Stomach (tissue), 9 donors: ENCODE measurements around the gene ZNF532. TPM values are rescaled to one million over a fixed set of nuclear protein-coding genes. Genes with fewer than 3 reads are reported as not detected.

Experiments
- DNase-seq, 2 donors: peaks; one replicate each; pipeline versions ENCODE4 v3.0.0 to v3.0.0-alpha.2; 2013 to 2019
- H3K27ac ChIP-seq, 5 donors: fragments of 200-600 bp in 4 of 5; sonication (generic) in 4 of 5; one replicate each; pipeline ENCODE4 v1.5.1; 2013 to 2019; ENCODE audit warnings: mild to moderate bottlenecking in 1 of 5, moderate library complexity in 1 of 5
- H3K27me3 ChIP-seq, 3 donors: fragments of 200-600 bp; sonication (generic); one replicate each; pipeline ENCODE4 v1.5.1; 2017 to 2019; ENCODE audit warnings: mixed run types in 1 of 3
- H3K36me3 ChIP-seq, 4 donors: fragments of 200-600 bp; sonication (generic); 1 replicate in 3 of 4; 2 replicates in 1 of 4; pipeline ENCODE4 v1.5.1; 2016 to 2019
- H3K4me1 ChIP-seq, 4 donors: fragments of 200-600 bp; sonication (generic); one replicate each; pipeline ENCODE4 v1.5.1; 2016 to 2019
- H3K4me3 ChIP-seq, 4 donors: fragments of 200-600 bp; sonication (generic) in 3 of 4; one replicate each; pipeline ENCODE4 v1.5.1; 2016 to 2019; ENCODE audit warnings: mild to moderate bottlenecking in 1 of 4
- H3K9me3 ChIP-seq, 4 donors: fragments of 200-600 bp; sonication (generic); one replicate each; pipeline ENCODE4 v1.5.1; 2016 to 2019
- EP300 ChIP-seq: sonication (generic); formaldehyde crosslinking; IDR thresholded peaks from one replicate; pipeline ENCODE4 v1.6.1; 2017; ENCODE audit warnings: antibody characterized with exemption
- POLR2A ChIP-seq, 4 donors: fragments of 450-650 bp; IDR thresholded peaks; one replicate each; pipeline ENCODE4 v1.6.1; 2016; ENCODE audit warnings: antibody characterized with exemption in 4 of 4, control low read depth in 2 of 4, mild to moderate bottlenecking in 1 of 4, moderate library complexity in 1 of 4
- POLR2AphosphoS5 ChIP-seq, 3 donors: sonication (generic); formaldehyde crosslinking; IDR thresholded peaks; one replicate each; pipeline ENCODE4 v1.6.1; 2016; ENCODE audit warnings: antibody characterized with exemption in 3 of 3
- WGBS, 5 donors: extraction: QIAGEN DNeasy Blood & Tissue Kit in 3 of 5; methylation state at CpG; one replicate each; pipeline versions ENCODE4 v1.1.5 to v1.1.7; 2013 to 2018; 5-methylcytosine and 5-hydroxymethylcytosine counted together
- intact Hi-C: fragments of 100-400 bp; cut with DNase I; formaldehyde crosslinking; loops from one replicate; pipeline ENCODE4 v1.15.1; 2023; ENCODE audit warnings: low total_unique reads
- polyA plus RNA-seq, 3 donors: library from polyadenylated mRNA; stranded (reverse); fragments of 200-250 nt; gene quantifications; one replicate each; pipeline ENCODE4 v1.2.3, GENCODE V29; 2013
- total RNA-seq, 5 donors: library from RNA; depleted of rRNA; stranded (reverse); fragments of >200 nt; gene quantifications; one replicate each; pipeline versions ENCODE4 v1.1.0 to v1.2.3, GENCODE V29; 2014 to 2016
- TF ChIP-seq, protein P1 (sequence below), 7 experiments: fragments of 450-650 bp in 4 of 7; fragments of 200-600 bp in 3 of 7; sonication (generic) in 3 of 7; IDR thresholded peaks; one replicate each; pipeline ENCODE4 v1.5.1; 2016 to 2019; ENCODE audit warnings: antibody characterized with exemption in 7 of 7, control low read depth in 2 of 7, mild to moderate bottlenecking in 1 of 7
- donor health status: healthy with polysubstance abuse.
- donor health status: Bipolar disorder and iron deficiency.
- donor health status: healthy.

Gene ZNF532
- total and polyA plus RNA-seq, 8 donors = 2.9 to 53.7 (median 18.4) TPM

DNA sequence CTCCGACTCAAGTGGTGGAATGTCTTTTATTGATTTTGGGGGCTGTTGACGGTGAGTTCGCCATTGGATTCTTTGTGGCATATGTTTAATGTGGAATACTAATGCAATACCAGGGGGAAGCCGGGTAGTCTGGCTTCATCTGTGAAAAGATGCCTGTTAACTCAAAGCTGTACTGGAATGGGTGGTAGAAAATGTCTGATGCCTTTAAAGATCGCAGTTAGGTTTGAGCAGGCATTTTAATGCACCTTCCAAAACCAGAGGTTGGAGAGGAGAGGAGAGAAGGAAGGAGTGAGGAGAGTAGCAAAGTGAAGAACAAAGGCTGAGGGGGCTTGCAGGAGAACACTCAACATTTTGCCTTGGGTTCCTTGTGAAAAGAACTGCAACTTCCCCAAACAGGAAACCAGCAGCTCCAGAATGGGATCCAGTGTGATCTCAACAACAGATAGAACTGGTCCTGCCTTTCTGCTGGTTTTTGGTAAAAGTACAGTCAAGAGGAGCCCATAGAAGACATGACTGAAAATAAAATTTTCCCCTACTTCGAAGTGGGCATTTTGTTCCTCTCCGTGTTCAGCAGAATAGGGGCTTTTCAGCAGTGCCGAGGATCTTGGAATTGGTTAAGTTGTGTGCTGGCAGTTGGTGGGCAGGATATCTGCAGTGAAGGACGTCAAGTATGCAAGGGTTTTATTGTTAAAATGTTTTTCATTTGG, 1.5 kb downstream of the ZNF532 start:
- WGBS, 5 donors = 66 to 76% (median 71%) methylated on average over 9 of the region's 9 CpGs
- Histone ChIP-seq H3K9me3 (no peaks in the 10 kb centered on the region), H3K27me3 (peaks cover 0 to 10% (median 0%) of the 10 kb centered on the region in 3 donors), H3K4me1 (peaks cover 22 to 75% (median 47%) of the 10 kb centered on the region in 4 donors), H3K27ac (peak overlapping the region in 3 of 5 donors; percentile 31 to 96 (median 96)), H3K4me3 (peak overlapping the region in 1 of 4 donors; percentile 20), H3K36me3 (peaks cover 6 to 31% (median 18%) of the 10 kb centered on the region in 4 donors)
- no peak for DNase-seq
- TF ChIP-seq, protein P1, sequence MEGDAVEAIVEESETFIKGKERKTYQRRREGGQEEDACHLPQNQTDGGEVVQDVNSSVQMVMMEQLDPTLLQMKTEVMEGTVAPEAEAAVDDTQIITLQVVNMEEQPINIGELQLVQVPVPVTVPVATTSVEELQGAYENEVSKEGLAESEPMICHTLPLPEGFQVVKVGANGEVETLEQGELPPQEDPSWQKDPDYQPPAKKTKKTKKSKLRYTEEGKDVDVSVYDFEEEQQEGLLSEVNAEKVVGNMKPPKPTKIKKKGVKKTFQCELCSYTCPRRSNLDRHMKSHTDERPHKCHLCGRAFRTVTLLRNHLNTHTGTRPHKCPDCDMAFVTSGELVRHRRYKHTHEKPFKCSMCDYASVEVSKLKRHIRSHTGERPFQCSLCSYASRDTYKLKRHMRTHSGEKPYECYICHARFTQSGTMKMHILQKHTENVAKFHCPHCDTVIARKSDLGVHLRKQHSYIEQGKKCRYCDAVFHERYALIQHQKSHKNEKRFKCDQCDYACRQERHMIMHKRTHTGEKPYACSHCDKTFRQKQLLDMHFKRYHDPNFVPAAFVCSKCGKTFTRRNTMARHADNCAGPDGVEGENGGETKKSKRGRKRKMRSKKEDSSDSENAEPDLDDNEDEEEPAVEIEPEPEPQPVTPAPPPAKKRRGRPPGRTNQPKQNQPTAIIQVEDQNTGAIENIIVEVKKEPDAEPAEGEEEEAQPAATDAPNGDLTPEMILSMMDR (IDR thresholded peaks at IDR 0.05) = no peak
- TF ChIP-seq POLR2AphosphoS5 (IDR thresholded peaks at IDR 0.05) = no peak
- no peak for TF ChIP-seq EP300
- no peak for TF ChIP-seq POLR2A (IDR thresholded peaks at IDR 0.05)
- intact Hi-C loops = no loop called here

DNA sequence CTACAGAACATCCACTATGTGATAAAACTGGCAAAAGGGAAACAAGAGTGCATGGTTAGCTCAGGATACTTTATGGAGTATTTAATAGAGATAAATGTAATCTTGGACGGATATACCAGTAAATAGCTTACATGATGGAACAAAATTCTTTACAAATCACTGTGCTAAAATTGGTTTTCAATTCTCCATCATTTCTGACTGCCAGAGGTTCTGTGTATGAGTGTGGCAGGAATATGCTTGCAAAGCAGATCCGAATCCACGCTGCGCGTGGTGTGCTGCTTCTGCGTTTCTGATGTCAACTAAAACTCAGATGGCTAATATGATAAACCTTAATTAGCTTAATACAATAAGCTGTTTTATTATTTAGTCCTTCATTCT, 2.1 kb downstream of the ZNF532 start:
- Histone ChIP-seq H3K27ac (peak overlapping the region in 2 of 5 donors; percentile 11 to 96), H3K4me3 (peak overlapping the region in 1 of 4 donors; percentile 20), H3K9me3 (no peaks in the 10 kb centered on the region), H3K36me3 (peaks cover 6 to 36% (median 22%) of the 10 kb centered on the region in 4 donors), H3K27me3 (peaks cover 0 to 10% (median 0%) of the 10 kb centered on the region in 3 donors), H3K4me1 (peaks cover 19 to 75% (median 47%) of the 10 kb centered on the region in 4 donors)
- DNase-seq = no peak
- TF ChIP-seq EP300 (no peak), POLR2A (IDR thresholded peaks at IDR 0.05) (no peak), POLR2AphosphoS5 (IDR thresholded peaks at IDR 0.05) (no peak)
- TF ChIP-seq, protein P1 (IDR thresholded peaks at IDR 0.05) = no peak
- 69 to 77% (median 74%) methylated on average over 6 of the region's 6 CpGs for WGBS, 5 donors
- intact Hi-C loops = no loop called here

DNA sequence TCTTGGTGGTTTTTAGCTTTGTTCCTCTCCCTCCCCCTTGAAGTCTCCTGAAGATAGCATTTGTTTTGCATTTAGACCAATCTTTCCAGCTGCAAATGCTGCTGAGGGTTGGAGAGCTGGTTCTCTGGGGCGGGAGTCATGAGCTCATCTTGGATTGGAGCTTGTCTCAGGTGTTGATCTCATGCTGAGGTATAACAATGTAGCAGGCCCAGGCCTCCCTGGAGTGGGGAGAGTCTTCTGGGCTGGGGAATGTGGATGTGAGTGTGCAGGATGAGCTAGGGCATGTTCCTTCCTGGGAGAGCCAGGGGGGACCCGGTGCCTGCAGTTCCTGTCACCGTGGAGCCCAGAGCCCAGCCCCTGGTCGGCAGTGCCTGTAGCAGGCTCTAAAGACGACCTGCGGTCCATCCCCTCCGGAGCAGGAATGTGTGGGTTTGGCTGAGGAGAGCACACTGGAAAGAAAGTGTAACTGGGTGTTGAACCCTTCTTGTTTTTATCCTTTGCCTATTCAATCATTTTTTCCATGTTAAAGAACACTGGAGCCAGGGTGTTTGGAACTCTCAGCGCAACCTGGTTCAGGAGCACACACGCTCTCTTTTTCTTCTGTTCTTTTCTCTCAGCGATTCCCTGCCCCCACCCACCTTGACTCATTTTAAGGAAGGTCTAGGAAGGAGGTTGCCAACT, 2.7 kb downstream of the ZNF532 start:
- no peak overlapping the region for H3K4me3 ChIP-seq
- intact Hi-C loops = no loop called here
- DNase-seq = peak in 1 of 2 donors; percentile 40

DNA sequence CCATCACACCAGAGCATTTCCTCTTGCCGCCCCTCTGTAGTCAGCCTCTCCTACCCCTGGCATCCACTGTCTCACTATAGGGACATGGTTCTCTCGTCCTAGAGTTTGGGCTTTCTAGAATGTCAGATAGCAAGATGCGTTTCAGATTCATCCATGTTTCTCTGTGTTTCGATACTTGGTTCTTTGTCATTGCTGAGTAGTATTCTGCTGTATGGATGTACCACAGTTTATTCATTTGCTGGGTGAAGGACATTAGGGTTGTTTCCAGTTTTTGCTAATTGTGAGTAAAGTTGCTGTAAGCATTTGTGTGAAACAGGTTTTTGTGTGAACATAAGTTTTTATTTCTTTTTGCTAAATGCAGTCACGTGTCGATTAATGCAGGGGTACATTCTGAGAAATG, 3.8 kb downstream of the ZNF532 start:
- Histone ChIP-seq H3K27ac (no peak overlapping the region), H3K4me3 (no peak overlapping the region), H3K4me1 (peaks cover 13 to 63% (median 40%) of the 10 kb centered on the region in 4 donors), H3K36me3 (peaks cover 6 to 45% (median 26%) of the 10 kb centered on the region in 4 donors), H3K27me3 (peaks cover 0 to 10% (median 0%) of the 10 kb centered on the region in 3 donors), H3K9me3 (no peaks in the 10 kb centered on the region)
- intact Hi-C loops = no loop called here
- 83 to 98% (median 91%) methylated on average over 5 to 6 of the region's 6 CpGs for WGBS, 5 donors
- no peak for DNase-seq
- no peak for TF ChIP-seq POLR2AphosphoS5 (IDR thresholded peaks at IDR 0.05)
- TF ChIP-seq, protein P1 (IDR thresholded peaks at IDR 0.05) = no peak
- TF ChIP-seq EP300 = no peak
- TF ChIP-seq POLR2A (IDR thresholded peaks at IDR 0.05) = no peak

More for the DNA sequence above, 2.7 kb downstream of the ZNF532 start:
- peaks cover 16 to 69% (median 43%) of the 10 kb centered on the region in 4 donors for H3K4me1 ChIP-seq
- peak overlapping the region in 2 of 5 donors; percentile 11 to 96 for H3K27ac ChIP-seq
- H3K36me3 ChIP-seq = peaks cover 6 to 36% (median 22%) of the 10 kb centered on the region in 4 donors
- 72 to 86% (median 75%) methylated on average over 10 of the region's 10 CpGs for WGBS, 5 donors
- H3K9me3 ChIP-seq = no peaks in the 10 kb centered on the region
- TF ChIP-seq EP300 (no peak), POLR2A (IDR thresholded peaks at IDR 0.05) (no peak), POLR2AphosphoS5 (IDR thresholded peaks at IDR 0.05) (no peak)
- TF ChIP-seq, protein P1 (IDR thresholded peaks at IDR 0.05) = no peak
- peaks cover 0 to 10% (median 0%) of the 10 kb centered on the region in 3 donors for H3K27me3 ChIP-seq
